ENCODE measurements around the gene DST.
A peak's percentile ranks its signal among the peaks of the same experiment; 100 is the strongest.

Gene DST

GRCh38 chr6:56539527-56540105 is 103.1 kb downstream of the DST start:
- TF ChIP-seq, protein P1, sequence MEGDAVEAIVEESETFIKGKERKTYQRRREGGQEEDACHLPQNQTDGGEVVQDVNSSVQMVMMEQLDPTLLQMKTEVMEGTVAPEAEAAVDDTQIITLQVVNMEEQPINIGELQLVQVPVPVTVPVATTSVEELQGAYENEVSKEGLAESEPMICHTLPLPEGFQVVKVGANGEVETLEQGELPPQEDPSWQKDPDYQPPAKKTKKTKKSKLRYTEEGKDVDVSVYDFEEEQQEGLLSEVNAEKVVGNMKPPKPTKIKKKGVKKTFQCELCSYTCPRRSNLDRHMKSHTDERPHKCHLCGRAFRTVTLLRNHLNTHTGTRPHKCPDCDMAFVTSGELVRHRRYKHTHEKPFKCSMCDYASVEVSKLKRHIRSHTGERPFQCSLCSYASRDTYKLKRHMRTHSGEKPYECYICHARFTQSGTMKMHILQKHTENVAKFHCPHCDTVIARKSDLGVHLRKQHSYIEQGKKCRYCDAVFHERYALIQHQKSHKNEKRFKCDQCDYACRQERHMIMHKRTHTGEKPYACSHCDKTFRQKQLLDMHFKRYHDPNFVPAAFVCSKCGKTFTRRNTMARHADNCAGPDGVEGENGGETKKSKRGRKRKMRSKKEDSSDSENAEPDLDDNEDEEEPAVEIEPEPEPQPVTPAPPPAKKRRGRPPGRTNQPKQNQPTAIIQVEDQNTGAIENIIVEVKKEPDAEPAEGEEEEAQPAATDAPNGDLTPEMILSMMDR (IDR thresholded peaks at IDR 0.05; ENCODE audit: low read depth, low read length, missing control alignments) = no peak
- DNase-seq (ENCODE audit: low read depth) = no peak
- peak overlapping the region; percentile 55 for H3K4me3 ChIP-seq (ENCODE audit: low read depth, low read length)
- in situ Hi-C loops (cut with HindIII; ENCODE audit: low sequenced_read_pairs) = no loop called here

DNA sequence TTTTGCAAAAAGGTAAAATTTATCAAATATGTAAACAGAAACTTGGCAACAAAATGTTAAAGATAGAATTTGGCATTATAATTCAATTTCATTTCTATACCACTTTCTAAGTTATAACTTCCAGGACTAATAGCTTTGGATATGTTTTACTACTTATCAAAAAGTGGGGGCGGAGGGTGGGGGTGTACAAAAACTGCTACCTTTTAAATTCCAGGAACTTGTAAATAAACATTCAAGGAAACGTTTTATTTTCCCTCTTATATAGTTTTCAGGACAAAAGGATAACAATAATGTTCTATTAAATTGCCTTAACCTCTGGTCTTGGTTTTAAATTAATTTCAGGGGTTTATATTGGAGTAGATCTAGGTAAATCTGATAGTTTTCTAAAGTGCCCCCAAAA is 103.8 kb downstream of the DST start:
- TF ChIP-seq, protein P1 (IDR thresholded peaks at IDR 0.05; ENCODE audit: low read depth, low read length, missing control alignments) = no peak
- H3K4me3 ChIP-seq (ENCODE audit: low read depth, low read length) = no peak overlapping the region

GRCh38 chr6:56537223-56537770 is 105.4 kb downstream of the DST start:
- no peak overlapping the region for H3K4me3 ChIP-seq (ENCODE audit: low read depth, low read length)
- in situ Hi-C loops (cut with HindIII; ENCODE audit: low sequenced_read_pairs) = no loop called here
- TF ChIP-seq, protein P1 (IDR thresholded peaks at IDR 0.05; ENCODE audit: low read depth, low read length, missing control alignments) = no peak
- no peak for DNase-seq (ENCODE audit: low read depth)

More for the DNA sequence above, 103.8 kb downstream of the DST start:
- no peak for DNase-seq (ENCODE audit: low read depth)
- in situ Hi-C loops (cut with HindIII; ENCODE audit: low sequenced_read_pairs) = no loop called here

- DNase-seq (ENCODE audit: low read depth) = peak; percentile 47
- TF ChIP-seq, protein P1 (IDR thresholded peaks at IDR 0.05; ENCODE audit: low read depth, low read length, missing control alignments) = no peak
- in situ Hi-C loops (cut with HindIII; ENCODE audit: low sequenced_read_pairs) = no loop called here
- H3K4me3 ChIP-seq (ENCODE audit: low read depth, low read length) = no peak overlapping the region
Observed at GRCh38 chr6:56536536-56536935, 106.2 kb downstream of the DST start.

DNA sequence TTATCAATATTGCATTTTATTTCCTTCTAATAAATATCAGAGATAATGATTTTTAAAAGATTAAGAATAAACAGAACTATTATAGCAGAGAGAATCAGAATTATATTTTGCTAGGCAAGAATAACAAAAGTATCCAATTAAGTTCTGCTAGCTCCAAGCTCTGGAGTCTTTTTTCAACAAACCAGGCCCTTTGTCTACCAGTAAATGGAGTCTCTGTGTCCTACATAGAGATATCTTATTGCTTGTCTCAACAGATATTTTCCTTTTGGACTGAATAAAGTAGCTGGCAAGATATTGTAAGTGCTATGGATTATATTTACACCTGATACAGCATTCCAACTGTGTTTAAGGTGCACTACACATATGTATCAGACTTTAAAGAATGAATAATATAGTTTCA is 107.1 kb downstream of the DST start:
- in situ Hi-C loops (cut with HindIII; ENCODE audit: low sequenced_read_pairs) = no loop called here
- TF ChIP-seq, protein P1 (IDR thresholded peaks at IDR 0.05; ENCODE audit: low read depth, low read length, missing control alignments) = no peak
- no peak overlapping the region for H3K4me3 ChIP-seq (ENCODE audit: low read depth, low read length)
- DNase-seq (ENCODE audit: low read depth) = no peak

GRCh38 chr6:56534680-56535419 is 107.8 kb downstream of the DST start:
- in situ Hi-C loops (cut with HindIII; ENCODE audit: low sequenced_read_pairs) = no loop called here
- no peak for DNase-seq (ENCODE audit: low read depth)
- no peak overlapping the region for H3K4me3 ChIP-seq (ENCODE audit: low read depth, low read length)
- TF ChIP-seq, protein P1 (IDR thresholded peaks at IDR 0.05; ENCODE audit: low read depth, low read length, missing control alignments) = no peak

All from astrocyte of the cerebellum (primary cell).